Type B pancreatic cell (in vitro differentiated cells): Measurements from ENCODE around the gene PARD3B. TPM values are rescaled to one million over a fixed set of nuclear protein-coding genes. Genes with fewer than 3 reads are reported as not detected.

Experiments used
- DNase-seq: peaks from one replicate; pipeline ENCODE4 v3.0.0; 2021; ENCODE audit warnings: mixed read lengths; ENCODE audit not compliant: unreplicated experiment; ENCODE audit errors: extremely low spot score
- H3K27ac Mint-ChIP-seq: 2 replicates; pipeline ENCODE4 v1.8.0; 2021; ENCODE audit warnings: mild to moderate bottlenecking, mixed read lengths
- H3K27me3 Mint-ChIP-seq: 2 replicates; pipeline ENCODE4 v1.8.0; 2021; ENCODE audit warnings: mixed read lengths
- H3K36me3 Mint-ChIP-seq: 2 replicates; pipeline ENCODE4 v1.8.0; 2021; ENCODE audit warnings: mixed read lengths
- H3K4me1 Mint-ChIP-seq: one replicate; pipeline ENCODE4 v1.8.0; 2021; ENCODE audit warnings: mixed read lengths; ENCODE audit not compliant: unreplicated experiment
- H3K4me3 Mint-ChIP-seq: 2 replicates; pipeline ENCODE4 v1.8.0; 2021; ENCODE audit warnings: mild to moderate bottlenecking, mixed read lengths
- H3K9me3 Mint-ChIP-seq: 2 replicates; pipeline ENCODE4 v1.8.0; 2021; ENCODE audit warnings: mixed read lengths
- total RNA-seq: library from RNA; stranded (reverse); gene quantifications from 2 replicates; pipeline ENCODE4 v1.2.1, GENCODE V29; 2021; ENCODE audit warnings: low replicate concordance
- TF ChIP-seq, protein P1 (sequence below): fragments of 200-600 bp; sonication (generic); conservative IDR thresholded peaks from 2 replicates; pipeline ENCODE4 v1.5.0; 2021; ENCODE audit warnings: antibody characterized with exemption, mild to moderate bottlenecking

Gene PARD3B
- total RNA-seq, 1 donor from 2014 or later = 15.9 TPM

DNA sequence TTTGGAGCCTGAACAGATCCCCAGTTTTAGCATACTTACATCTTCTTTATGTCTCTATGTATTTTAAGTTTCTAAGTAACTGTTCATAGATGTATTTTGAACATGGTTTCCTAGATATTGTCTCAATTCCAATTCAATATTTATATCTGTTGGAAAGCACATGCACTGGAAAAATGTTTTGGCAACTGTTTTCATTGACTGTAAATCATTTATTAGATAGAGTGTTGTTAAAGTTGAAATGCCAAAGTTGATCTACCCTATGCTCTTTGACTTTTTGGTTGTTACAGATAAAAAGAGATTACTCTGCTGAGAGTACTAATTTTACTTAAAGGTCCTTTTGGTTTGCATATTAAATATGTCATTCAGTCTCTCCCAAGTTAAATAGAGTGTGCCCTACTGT lies 792.0 kb downstream of the PARD3B start:
- Mint-ChIP-seq H3K27ac (no peak overlapping the region), H3K4me3 (no peak overlapping the region), H3K9me3 (peaks cover 14% of the 10 kb centered on the region), H3K36me3 (peaks cover 10% of the 10 kb centered on the region), H3K4me1 (peaks cover 5% of the 10 kb centered on the region), H3K27me3 (no peaks in the 10 kb centered on the region)
- DNase-seq = no peak
- TF ChIP-seq, protein P1, sequence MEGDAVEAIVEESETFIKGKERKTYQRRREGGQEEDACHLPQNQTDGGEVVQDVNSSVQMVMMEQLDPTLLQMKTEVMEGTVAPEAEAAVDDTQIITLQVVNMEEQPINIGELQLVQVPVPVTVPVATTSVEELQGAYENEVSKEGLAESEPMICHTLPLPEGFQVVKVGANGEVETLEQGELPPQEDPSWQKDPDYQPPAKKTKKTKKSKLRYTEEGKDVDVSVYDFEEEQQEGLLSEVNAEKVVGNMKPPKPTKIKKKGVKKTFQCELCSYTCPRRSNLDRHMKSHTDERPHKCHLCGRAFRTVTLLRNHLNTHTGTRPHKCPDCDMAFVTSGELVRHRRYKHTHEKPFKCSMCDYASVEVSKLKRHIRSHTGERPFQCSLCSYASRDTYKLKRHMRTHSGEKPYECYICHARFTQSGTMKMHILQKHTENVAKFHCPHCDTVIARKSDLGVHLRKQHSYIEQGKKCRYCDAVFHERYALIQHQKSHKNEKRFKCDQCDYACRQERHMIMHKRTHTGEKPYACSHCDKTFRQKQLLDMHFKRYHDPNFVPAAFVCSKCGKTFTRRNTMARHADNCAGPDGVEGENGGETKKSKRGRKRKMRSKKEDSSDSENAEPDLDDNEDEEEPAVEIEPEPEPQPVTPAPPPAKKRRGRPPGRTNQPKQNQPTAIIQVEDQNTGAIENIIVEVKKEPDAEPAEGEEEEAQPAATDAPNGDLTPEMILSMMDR = no peak

DNA sequence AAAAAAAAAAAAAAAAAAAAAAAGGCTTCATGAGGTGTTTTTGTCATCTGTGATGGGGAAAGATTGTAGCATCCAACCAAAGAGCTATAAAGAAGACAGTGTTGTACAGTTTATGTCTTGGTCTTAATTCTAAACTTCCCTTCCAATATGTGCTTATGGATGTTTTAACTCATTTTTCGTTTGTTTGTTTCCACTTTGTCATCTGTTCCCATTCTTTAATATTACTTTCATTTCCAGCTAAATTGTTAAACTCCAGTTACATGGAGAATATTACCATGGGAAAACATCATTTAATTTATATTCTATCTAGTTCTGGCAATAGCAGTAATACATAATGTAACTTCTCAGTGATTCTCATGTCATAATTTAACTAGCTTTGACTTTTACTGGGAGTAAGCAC lies 792.9 kb downstream of the PARD3B start:
- DNase-seq = no peak
- peaks cover 10% of the 10 kb centered on the region for H3K4me1 Mint-ChIP-seq
- peaks cover 14% of the 10 kb centered on the region for H3K9me3 Mint-ChIP-seq
- TF ChIP-seq, protein P1 = no peak
- no peak overlapping the region for H3K4me3 Mint-ChIP-seq
- H3K27me3 Mint-ChIP-seq = no peaks in the 10 kb centered on the region
- H3K27ac Mint-ChIP-seq = no peak overlapping the region
- H3K36me3 Mint-ChIP-seq = peaks cover 10% of the 10 kb centered on the region

DNA sequence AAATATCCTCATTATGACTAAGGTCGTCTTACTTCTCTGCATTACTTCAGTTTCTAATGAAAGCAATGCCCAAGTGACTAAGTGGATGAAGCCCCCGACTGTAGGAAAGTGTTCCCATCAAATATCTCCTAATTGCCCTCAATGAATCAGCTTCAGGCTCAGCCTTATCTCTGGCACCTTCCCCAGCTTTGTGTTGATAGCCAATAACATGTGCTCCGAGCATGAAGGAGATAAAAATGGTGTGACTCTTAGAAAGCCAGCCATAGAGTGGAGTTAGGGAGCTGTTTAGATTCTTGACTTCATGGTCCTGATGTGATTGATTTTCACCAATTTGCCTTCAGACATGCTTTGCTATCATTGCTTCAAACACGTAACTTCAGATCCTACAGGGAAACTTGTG lies 797.8 kb downstream of the PARD3B start:
- Mint-ChIP-seq H3K9me3 (no peaks in the 10 kb centered on the region), H3K4me1 (peaks cover 28% of the 10 kb centered on the region), H3K36me3 (no peaks in the 10 kb centered on the region), H3K27me3 (peaks cover under 1% of the 10 kb centered on the region), H3K4me3 (no peak overlapping the region), H3K27ac (no peak overlapping the region)
- DNase-seq = no peak
- TF ChIP-seq, protein P1 = no peak

DNA sequence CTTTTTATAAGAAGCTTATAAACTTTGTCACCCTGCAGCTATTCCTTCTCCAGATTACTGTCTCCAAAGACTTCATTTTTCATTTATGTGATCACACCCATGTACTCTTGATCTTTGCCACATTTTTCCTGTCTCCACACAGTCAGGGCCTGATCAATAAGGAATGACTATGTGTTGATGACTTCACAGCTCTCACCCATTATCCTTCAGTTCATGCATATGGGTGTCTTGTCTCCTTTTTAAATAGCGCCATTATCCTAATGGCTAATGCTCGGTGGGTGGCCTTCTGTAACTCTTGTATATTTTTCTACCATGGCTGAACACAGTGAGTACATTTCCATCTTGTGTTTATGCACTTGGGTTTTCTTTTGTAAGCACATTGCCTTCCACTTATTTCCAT lies 801.4 kb downstream of the PARD3B start:
- Mint-ChIP-seq H3K4me1 (peaks cover 35% of the 10 kb centered on the region), H3K36me3 (no peaks in the 10 kb centered on the region), H3K27me3 (peaks cover 3% of the 10 kb centered on the region), H3K27ac (no peak overlapping the region), H3K9me3 (no peaks in the 10 kb centered on the region), H3K4me3 (no peak overlapping the region)
- DNase-seq = no peak
- TF ChIP-seq, protein P1 = no peak

DNA sequence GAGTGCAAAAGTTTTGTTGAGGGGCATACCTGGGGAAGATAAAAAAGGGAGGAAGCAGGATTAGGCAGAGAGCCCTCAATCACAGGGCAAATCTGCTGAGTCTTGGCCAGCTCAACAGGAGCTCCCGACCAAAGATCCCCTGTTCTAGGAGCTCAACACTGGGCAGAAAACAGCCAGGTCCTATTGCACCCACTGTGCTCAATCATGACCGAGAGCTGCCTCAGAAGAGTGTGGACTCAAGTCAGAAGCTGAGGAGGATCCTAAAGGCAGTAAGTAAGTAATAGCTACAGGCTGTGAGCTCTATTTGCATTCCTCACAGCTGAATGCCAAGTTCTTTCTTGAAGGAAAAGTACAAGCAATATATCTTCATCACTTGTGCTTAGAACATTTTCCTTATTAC lies 802.6 kb downstream of the PARD3B start:
- no peaks in the 10 kb centered on the region for H3K9me3 Mint-ChIP-seq
- TF ChIP-seq, protein P1 = no peak

DNA sequence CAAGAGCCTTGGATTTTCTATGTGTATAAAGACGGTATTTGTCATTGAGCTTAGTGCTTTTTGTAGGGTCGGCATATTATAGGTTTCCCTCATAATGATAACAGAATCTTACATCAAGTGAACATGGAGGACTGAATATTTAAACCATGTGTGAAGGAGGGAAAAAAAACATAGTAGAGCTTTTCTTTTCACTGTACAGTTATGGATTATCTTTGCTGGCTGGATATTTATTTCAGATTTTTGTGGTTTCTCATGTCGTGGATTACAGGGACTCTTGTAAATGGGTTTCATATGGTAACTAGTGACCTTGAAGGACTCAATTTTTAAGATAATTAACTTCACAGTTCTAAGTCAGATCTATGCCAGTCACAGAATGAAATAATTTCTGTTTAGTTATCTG lies 806.8 kb downstream of the PARD3B start:
- DNase-seq = no peak
- Mint-ChIP-seq H3K4me1 (peaks cover 22% of the 10 kb centered on the region), H3K27ac (no peak overlapping the region), H3K36me3 (no peaks in the 10 kb centered on the region), H3K9me3 (no peaks in the 10 kb centered on the region), H3K4me3 (no peak overlapping the region), H3K27me3 (peaks cover 3% of the 10 kb centered on the region)
- TF ChIP-seq, protein P1 = no peak

More for the DNA sequence above, 802.6 kb downstream of the PARD3B start:
- no peak for DNase-seq
- Mint-ChIP-seq H3K4me3 (no peak overlapping the region), H3K27ac (no peak overlapping the region), H3K4me1 (peaks cover 39% of the 10 kb centered on the region), H3K36me3 (no peaks in the 10 kb centered on the region), H3K27me3 (peaks cover 3% of the 10 kb centered on the region)
